Activated T-cell treated with anti-CD3 and anti-CD28 coated beads, Interleukin-2, amount 50 U/mL, for 4 hours (primary cell): Measurements from ENCODE around the gene THPO. TPM values are rescaled to one million over a fixed set of nuclear protein-coding genes. Genes with fewer than 3 reads are reported as not detected.
A peak's percentile ranks its signal among the peaks of the same experiment; 100 is the strongest.

Experiments used
- ATAC-seq, 2 donors: fragments of 200-7000 bp; cut with Tn5 transposase; one replicate each; pipeline ENCODE4 v1.10.0; 2021
- DNase-seq: peaks from one replicate; pipeline ENCODE4 v3.0.0-alpha.2; 2020
- H3K27me3 Mint-ChIP-seq: one replicate; pipeline ENCODE4 v1.8.0; 2021; ENCODE audit warnings: low read depth, mixed read lengths
- H3K36me3 Mint-ChIP-seq: one replicate; pipeline ENCODE4 v1.8.0; 2022; ENCODE audit warnings: mixed read lengths; ENCODE audit not compliant: insufficient read depth
- H3K4me1 Mint-ChIP-seq: one replicate; pipeline ENCODE4 v1.8.0; 2021; ENCODE audit warnings: low read depth, mixed read lengths
- H3K4me3 Mint-ChIP-seq: one replicate; pipeline ENCODE4 v1.8.0; 2021; ENCODE audit warnings: mild to moderate bottlenecking, moderate library complexity, mixed read lengths
- H3K9me3 Mint-ChIP-seq: one replicate; pipeline ENCODE4 v1.8.0; 2021; ENCODE audit warnings: mixed read lengths
- total RNA-seq, 3 donors: library from RNA; stranded (reverse); gene quantifications; one replicate each; pipeline ENCODE4 v1.2.1, GENCODE V29; 2021

Gene THPO
- total RNA-seq, 3 donors from 2014 or later, result not detected

DNA sequence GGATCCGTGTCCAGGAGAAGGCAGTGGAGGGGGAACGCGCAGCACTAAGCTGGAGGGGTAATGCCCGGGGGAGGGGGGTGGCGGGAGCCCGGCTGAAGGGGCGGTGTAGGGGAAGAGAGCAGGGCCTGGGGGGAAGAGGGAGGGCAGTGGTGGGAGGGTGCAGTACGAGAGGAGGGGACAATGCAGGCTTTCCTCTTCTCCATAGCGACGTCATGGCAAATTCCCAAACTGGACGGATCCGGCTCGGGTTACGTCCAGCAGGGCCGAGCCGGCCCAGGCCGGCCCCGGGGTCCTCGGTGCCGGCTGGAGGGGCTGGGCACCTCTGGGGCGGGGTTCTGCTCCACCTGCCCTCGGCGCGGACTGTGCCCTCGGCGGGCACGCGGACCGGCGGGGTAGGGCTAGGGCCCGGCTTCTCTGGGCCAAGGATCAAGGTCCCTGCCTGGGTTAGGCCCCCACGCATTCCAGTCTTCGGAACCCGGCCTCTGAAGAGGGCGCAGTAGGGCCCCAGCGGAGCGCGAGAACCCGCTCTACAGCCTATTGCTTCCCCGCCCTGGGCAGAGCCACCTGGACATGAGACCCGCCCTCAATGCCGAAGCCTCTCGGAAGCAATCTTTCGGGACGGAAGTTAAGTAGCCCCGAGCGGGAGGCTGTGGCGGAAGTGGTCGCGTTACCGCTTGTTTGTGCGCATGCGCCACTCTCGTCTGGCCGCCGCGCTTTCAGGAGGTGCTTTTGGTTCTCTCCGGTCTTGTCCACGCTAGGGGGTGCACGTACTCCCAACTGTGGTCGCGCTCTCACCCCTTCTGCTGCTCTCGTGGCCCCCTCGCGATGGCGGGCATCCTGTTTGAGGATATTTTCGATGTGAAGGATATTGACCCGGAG lies 15.1 kb downstream of the THPO start:
- H3K4me1 Mint-ChIP-seq, result peaks cover 19% of the 10 kb centered on the region
- H3K4me3 Mint-ChIP-seq, result peak overlapping the region; percentile 99
- no peaks in the 10 kb centered on the region for H3K9me3 Mint-ChIP-seq
- peaks cover 23% of the 10 kb centered on the region for H3K36me3 Mint-ChIP-seq
- H3K27me3 Mint-ChIP-seq, result no peaks in the 10 kb centered on the region
- DNase-seq (peak; percentile 90), ATAC-seq (peak; percentile 83 to 84)

DNA sequence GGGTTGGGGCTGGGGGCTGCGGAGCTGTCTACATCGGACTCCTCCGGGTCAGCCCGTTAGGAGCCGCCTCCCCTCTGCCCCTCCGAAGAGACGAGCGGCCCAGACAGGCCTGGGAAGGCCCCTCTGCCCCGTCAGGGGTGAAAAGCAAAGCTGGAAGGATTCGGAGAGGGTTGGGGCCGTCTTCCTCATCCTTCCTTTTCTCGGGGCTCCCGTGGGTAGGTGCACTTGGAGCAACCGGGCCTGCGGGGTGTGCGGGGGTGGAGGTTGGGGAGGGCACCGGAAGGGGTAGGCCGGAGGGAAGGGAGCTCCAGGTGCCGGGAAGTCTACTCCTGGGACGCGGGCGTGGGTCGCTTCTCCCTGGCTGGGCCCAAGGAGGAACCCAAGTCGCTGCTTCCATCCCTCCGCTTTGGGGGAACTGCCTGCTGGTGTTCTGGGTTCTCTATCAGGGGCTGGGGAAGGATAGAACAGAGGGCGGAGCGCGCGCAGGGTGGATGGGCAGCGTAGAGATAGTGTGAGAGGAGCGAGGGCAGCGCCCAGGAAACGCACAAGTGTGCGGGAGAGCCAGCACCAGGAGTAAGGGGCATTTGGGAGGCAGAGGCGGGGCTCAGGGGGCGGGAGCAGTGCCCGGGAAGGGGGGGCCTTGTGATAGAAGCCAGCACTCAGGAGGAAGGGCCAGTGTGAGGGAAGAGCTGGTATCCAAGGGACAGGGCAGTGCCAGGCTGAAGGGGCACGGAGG lies 15.9 kb downstream of the THPO start:
- ATAC-seq (peak; percentile 16 to 24), DNase-seq (no peak)
- Mint-ChIP-seq H3K4me1 (peaks cover 19% of the 10 kb centered on the region), H3K36me3 (peaks cover 18% of the 10 kb centered on the region), H3K9me3 (no peaks in the 10 kb centered on the region), H3K27me3 (no peaks in the 10 kb centered on the region), H3K4me3 (peak overlapping the region; percentile 99)

DNA sequence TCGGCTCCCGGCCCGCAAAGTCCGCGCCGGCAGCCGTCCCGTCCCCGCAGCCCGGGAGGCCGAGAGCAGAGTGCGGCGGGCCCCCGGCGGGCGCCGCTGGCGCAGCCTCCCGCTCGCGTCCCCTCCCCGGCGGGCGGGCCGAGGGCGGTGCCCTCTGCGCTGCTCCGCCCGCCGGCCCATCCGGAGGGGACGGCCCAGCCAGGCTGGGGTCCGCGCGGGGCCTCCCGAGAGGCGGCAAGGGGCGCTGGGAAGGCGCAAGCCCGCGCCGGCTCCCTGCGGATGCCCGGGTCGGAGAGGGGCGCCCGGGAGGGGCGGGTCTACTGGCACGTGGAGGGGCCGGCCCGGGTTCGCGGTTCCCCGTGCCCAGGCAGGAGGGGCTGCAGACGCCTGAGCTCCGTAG lies 16.5 kb downstream of the THPO start, which contains the start of the genes CLCN2 and POLR2H:
TSS of gene CLCN2 (minus strand) at position 74 of the 400 bp plus-strand sequence. CDS start 126 bp downstream, outside the sequence.
TSS of gene POLR2H (plus strand) at position 179 of the 400 bp plus-strand sequence. CDS start 1,783 bp downstream, outside the sequence.
- H3K36me3 Mint-ChIP-seq, result peaks cover 12% of the 10 kb centered on the region
- peak; percentile 58 to 61 for ATAC-seq

GRCh38 chr3:184360929-184361531 lies 17.0 kb downstream of the THPO start:
- H3K4me1 Mint-ChIP-seq, result peaks cover 15% of the 10 kb centered on the region
- H3K4me3 Mint-ChIP-seq, result peak overlapping the region; percentile 84
- H3K27me3 Mint-ChIP-seq, result no peaks in the 10 kb centered on the region
- DNase-seq, result no peak
- peak; percentile 0 to 1 for ATAC-seq
- no peaks in the 10 kb centered on the region for H3K9me3 Mint-ChIP-seq
- peaks cover 11% of the 10 kb centered on the region for H3K36me3 Mint-ChIP-seq

More for the DNA sequence above, 16.5 kb downstream of the THPO start, which contains the start of the genes CLCN2 and POLR2H:
- Mint-ChIP-seq H3K27me3 (no peaks in the 10 kb centered on the region), H3K4me3 (peak within 1 kb of the TSS; percentile 99), H3K9me3 (no peaks in the 10 kb centered on the region), H3K4me1 (peaks cover 16% of the 10 kb centered on the region)
- no peak for DNase-seq

DNA sequence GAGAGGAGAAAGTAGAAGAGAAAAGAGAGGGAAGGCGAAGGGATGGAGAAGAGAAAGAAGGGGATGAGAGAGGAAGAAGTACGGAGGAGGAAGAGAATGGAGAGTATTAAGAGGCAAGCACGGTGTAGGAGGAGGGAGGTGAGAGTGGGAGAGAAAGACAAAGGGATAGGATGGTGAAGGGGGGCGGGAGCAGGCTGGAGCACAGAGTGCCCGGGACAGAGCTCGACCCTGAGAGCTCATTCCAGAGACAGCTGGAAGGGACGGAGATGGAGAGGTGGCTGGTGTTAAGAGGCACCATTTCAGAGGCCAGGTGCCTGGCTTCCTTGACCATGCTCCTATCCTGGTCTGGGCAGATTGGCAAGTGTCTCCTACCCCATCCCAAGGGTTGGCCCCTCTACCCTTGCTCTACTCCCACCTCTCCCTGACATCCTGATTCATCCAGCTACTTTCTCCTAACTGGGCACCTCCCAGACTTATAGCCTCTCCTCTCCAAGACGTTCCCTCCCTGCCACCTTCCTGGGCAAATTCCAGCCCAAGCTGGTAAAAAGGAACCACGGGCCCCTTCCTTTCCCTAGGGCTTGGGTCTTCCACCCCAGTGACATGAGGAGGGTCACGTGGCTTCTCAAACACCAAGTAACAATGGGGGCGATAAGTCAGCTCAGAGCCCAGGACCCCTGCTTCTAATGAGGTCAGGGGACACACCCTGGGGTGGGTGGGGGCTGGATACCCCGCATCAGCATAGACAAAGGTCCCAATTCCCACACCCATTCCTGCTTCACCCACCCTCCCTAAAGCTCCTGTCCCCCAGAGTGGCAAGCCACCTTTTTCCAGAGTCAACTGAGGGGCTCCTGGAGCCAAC lies 17.7 kb downstream of the THPO start:
- peak overlapping the region; percentile 84 for H3K4me3 Mint-ChIP-seq
- DNase-seq (no peak), ATAC-seq (no peak)
- peaks cover 15% of the 10 kb centered on the region for H3K4me1 Mint-ChIP-seq
- H3K36me3 Mint-ChIP-seq, result peaks cover 12% of the 10 kb centered on the region
- H3K9me3 Mint-ChIP-seq, result no peaks in the 10 kb centered on the region
- no peaks in the 10 kb centered on the region for H3K27me3 Mint-ChIP-seq

DNA sequence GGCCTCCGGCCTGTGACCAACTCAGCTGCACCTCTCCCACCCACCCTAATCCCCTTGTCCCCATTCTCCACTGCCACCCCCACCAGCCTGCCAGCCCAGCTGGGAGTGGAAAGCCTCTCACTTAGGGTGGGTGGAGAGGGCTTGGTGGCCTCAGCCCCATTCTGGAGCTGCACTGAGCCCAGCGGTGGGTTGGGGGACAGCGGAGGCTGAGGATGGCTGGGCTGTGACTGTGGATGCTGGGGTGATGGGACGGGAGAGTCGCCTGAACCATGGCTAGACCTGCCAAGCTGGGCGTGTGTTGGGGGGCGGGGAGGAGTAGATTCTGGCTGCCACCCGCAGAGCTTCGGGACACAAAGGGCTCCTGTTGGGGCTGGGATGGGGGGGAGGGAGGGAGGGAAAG lies 18.4 kb downstream of the THPO start:
- Mint-ChIP-seq H3K9me3 (no peaks in the 10 kb centered on the region), H3K4me3 (no peak overlapping the region), H3K36me3 (peaks cover 5% of the 10 kb centered on the region), H3K27me3 (no peaks in the 10 kb centered on the region), H3K4me1 (peaks cover 8% of the 10 kb centered on the region)
- DNase-seq, result no peak
- ATAC-seq, result no peak

- Mint-ChIP-seq H3K36me3 (peaks cover 3% of the 10 kb centered on the region), H3K4me3 (no peak overlapping the region), H3K27me3 (no peaks in the 10 kb centered on the region), H3K9me3 (no peaks in the 10 kb centered on the region), H3K4me1 (peaks cover 4% of the 10 kb centered on the region)
- ATAC-seq, result no peak
- no peak for DNase-seq
These were observed 19.1 kb downstream of the THPO start for GRCh38 chr3:184358921-184359350.

- ATAC-seq (no peak), DNase-seq (no peak)
- Mint-ChIP-seq H3K4me1 (peaks cover 5% of the 10 kb centered on the region), H3K27me3 (no peaks in the 10 kb centered on the region), H3K4me3 (no peak overlapping the region), H3K36me3 (peaks cover 3% of the 10 kb centered on the region), H3K9me3 (no peaks in the 10 kb centered on the region)
These were observed 19.8 kb downstream of the THPO start for GRCh38 chr3:184358124-184358767.

- DNase-seq (no peak), ATAC-seq (no peak)
- H3K36me3 Mint-ChIP-seq, result peaks cover 3% of the 10 kb centered on the region
- H3K9me3 Mint-ChIP-seq, result no peaks in the 10 kb centered on the region
- H3K4me1 Mint-ChIP-seq, result peaks cover 5% of the 10 kb centered on the region
- H3K4me3 Mint-ChIP-seq, result no peak overlapping the region
- no peaks in the 10 kb centered on the region for H3K27me3 Mint-ChIP-seq
These were observed 20.5 kb downstream of the THPO start for GRCh38 chr3:184357248-184358123.

- Mint-ChIP-seq H3K4me3 (no peak overlapping the region), H3K27me3 (no peaks in the 10 kb centered on the region), H3K36me3 (peaks cover 3% of the 10 kb centered on the region), H3K4me1 (peaks cover 2% of the 10 kb centered on the region), H3K9me3 (no peaks in the 10 kb centered on the region)
- ATAC-seq (no peak), DNase-seq (no peak)
These were observed 22.6 kb downstream of the THPO start for GRCh38 chr3:184355261-184356040.

- no peak for ATAC-seq
- H3K27me3 Mint-ChIP-seq, result no peaks in the 10 kb centered on the region
- H3K4me1 Mint-ChIP-seq, result peaks cover 2% of the 10 kb centered on the region
These were observed 23.3 kb downstream of the THPO start for GRCh38 chr3:184354754-184355153.

More at GRCh38 chr3:184354754-184355153, 23.3 kb downstream of the THPO start:
- Mint-ChIP-seq H3K9me3 (no peaks in the 10 kb centered on the region), H3K4me3 (no peak overlapping the region), H3K36me3 (peaks cover 3% of the 10 kb centered on the region)
- DNase-seq, result no peak
